ENCODE measurements around the gene BABAM2. TPM values are rescaled to one million over a fixed set of nuclear protein-coding genes. Genes with fewer than 3 reads are reported as not detected.
"Not testable (repeated sequence)": the region's sequence is repeated elsewhere in the genome, so short reads cannot be mapped to it uniquely, and the experiment has no call there.

The BABAM2 gene
- polyA plus RNA-seq, 4 donors = 55.4 to 60.7 (median 57.1) TPM

DNA sequence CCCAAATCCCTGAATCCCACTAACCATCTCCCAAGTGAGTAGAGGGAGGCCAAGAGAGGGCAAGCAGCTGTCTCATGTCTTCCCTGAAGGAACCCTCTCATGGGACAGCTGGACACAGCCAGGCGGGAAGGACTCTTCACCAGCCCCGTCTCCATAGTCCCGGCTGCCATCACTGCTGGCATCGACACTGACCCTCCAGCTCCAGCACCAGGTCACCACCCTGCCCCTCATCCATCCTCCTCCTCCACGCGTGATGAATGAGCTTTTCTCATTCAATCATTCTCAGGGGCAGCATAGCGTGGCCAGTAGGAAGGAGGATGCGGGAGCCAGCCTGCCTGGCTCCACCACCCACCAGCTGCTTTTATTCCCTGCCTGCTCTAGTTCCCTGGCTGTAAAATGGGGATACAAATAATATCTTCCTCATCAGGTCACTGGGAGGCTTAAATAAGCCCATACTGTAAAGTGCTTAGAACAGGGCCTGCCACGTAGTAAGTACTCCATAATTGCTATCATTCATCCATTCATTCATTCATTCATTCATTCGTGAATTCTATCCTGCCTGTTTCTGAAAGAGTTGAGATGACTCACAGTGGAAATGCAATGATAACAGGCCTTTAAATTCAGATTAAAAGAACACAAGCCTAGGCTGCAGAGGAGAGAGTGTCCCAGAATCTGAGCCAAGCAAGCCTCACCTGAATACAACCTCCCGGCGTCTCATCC is 471.6 kb downstream of the BABAM2 start:
- DNase-seq (ENCODE audit: low read depth in 4 of 4, low spot score in 3 of 4) = no peak

DNA sequence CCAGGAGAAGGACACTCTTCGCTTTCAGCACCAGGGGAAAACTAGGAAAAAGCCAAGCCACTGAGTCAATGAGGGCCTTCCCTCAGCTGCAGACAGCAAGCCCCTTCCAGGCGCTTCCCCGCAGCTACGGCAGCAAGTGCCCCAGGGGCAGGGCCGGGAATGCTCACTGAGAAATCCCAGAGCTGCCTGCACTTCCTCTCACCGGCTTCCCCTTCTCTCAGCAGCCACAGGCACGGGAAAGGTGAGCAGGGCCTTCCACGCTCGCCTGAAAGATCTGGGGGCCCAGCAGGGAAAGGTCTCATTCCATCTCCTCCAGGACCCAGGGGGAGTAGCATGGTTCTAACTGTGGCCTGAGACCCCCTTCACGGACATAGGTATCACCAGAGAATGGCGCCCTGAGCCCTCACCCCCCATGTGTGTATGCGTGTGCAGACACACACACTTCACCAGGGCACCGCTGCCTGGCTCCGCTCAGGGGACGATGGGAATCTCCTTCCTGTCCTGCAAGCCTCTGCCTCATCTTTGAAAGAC is 472.5 kb downstream of the BABAM2 start:
- DNase-seq (ENCODE audit: low read depth in 4 of 4, low spot score in 3 of 4) = no peak

DNA sequence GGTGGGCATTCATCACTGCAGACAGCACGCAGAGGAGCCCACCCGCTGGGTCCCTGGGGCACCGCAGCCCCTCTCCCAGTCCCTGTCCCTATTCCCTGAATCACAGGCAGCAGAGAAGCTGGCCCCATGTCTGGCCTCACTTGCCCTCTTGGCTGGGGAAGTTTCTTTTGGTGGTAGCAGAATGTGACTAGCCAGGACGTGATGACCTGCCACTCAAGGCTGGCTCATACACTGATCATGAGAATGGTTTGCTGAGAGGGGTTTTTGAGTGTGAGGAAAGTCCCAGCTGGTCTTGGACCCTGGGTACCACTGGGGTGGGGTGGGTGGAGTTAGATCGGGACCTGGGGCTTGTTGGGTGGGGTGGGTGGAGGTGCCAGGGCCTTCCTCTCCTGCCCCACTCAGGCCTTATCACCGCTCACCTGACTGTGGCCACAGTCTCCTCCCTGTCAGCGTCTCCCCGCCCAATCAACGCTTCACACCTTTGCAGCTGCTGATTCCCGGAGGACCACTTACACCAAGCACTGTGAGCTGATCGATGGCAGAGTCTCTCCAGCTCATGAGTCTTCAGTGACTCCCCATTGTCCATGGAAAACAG is 473.3 kb downstream of the BABAM2 start:
- no peak for DNase-seq (ENCODE audit: low read depth in 4 of 4, low spot score in 3 of 4)

DNA sequence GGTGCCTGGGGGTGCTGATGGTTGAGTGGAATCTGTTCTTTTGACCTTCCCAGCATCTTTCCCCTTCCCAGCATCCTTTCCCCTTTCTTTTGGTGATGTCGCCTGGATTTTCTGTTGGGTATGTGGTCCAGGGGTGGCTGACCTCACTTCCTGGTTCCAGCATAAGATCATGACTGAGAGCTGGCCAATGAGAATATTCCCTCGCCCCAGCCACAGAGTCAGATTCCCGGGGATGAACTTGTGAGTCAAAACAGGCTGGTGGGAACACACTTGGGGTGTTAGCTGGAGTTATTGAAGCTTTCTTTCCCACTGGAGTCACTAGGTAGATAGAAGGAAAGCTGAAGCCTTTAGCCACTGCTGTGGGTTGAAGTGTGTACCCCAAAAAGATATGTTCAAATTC is 474.1 kb downstream of the BABAM2 start:
- no peak for DNase-seq (ENCODE audit: low read depth in 4 of 4, low spot score in 3 of 4)

DNA sequence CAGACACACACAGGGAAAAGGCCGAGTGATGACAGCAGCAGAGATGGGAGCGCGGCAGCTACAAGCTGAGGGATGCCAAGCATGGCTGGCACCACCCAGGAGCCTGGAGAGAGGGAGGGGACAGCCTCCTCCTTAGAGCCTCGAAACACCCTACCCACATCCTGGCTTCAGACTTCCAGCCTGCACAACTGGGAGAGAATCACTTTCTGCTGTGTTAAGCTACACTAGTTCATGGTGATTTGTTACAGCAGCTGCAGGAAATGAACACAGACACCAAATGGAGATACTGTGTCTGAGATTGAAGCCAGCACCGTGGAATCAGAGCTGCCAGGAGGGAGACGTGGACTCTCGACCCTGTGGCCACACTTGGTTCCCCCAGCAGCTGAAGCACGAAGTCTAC is 474.6 kb downstream of the BABAM2 start:
- no peak for DNase-seq (ENCODE audit: low read depth in 4 of 4, low spot score in 3 of 4)

DNA sequence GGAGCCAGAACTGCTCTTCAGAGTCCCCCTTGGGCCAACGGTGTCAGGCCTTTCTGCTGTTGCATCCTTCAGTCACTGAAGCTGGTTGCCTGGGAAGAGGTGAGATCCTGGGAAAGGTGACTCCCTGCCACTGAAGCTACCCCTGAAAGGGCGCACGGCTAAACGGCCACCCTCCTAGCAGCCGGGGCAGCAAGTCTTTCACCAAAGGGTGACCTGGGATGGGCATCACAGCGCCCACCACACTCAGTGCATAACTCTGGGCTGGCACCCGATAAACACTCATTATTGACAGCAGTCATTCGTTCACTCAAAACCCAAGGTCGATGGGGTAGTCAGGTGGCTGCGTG is 475.6 kb downstream of the BABAM2 start:
- DNase-seq (ENCODE audit: low read depth in 4 of 4, low spot score in 3 of 4) = no peak

DNA sequence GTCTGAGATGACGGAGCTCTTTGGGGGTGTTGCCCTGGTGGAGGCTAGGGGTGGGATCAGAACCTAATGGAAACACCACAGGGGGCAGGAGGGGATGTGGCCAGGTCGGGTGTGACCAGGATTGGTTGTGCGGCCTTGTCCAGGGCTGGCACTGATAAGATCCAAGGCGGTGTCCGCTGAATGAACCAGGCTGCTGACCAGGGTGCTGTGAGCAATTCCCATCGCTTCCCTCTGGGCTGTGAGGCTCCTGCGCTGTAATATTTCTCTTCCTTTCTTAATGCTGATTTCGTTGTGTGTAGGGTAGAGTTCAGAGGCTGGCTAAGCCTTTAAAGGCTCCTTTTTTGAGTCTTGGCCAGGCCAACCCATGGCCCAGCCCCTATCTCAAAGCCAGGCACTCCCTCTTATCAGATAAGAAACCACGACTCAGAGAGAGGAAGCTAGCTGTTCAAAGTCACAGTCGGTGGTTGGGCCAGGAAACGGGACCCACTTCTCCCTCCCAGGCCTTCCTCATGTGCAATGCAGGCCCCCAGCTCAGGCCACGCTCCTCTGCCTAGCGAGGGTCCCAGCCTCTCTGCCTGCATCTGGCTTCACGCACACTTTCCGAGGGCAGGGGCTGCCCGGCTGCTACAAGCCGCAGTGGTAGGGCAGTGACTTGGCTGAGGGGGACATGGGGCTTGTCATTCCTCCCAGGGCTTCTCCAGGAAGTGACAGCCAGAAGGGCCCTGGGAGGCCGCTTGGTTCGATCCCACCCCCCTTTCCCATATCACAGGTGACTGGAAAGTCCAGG is 476.2 kb downstream of the BABAM2 start:
- no peak for DNase-seq (ENCODE audit: low read depth in 4 of 4, low spot score in 3 of 4)

DNA sequence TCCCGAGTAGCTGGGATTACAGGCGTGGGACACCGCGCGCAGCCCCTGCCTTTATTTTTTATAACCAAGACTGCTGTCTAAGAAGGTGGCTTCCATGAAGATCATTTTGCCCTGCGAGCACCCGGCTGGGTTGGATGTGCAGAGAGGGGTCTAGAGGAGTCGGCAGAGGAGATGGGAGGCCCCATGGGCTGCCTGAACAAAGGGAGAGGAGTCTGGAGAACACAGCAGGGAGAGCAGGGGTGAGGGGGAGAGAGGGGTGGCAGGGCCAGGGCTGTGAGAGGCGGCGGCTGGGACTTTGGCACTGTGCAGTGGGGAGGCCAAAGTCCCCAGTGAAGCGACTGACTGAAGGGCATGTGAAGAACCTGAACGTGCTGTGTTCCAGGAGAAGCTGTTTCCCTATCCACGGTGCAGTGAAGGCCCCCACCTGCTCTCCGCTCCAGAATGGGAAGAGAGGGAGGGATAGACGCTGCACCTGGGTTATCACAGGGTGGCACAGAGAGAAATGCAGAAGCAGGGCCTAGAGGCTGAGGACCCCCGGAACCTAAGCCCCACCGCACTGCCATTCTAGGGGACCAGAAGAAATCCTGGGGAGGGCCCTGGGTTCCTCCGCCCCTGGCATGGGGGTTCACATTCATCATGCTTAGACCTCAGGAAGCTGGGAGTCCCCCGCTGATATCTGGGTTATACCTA is 477.3 kb downstream of the BABAM2 start:
- no peak for DNase-seq (ENCODE audit: low read depth in 4 of 4, low spot score in 3 of 4)

DNA sequence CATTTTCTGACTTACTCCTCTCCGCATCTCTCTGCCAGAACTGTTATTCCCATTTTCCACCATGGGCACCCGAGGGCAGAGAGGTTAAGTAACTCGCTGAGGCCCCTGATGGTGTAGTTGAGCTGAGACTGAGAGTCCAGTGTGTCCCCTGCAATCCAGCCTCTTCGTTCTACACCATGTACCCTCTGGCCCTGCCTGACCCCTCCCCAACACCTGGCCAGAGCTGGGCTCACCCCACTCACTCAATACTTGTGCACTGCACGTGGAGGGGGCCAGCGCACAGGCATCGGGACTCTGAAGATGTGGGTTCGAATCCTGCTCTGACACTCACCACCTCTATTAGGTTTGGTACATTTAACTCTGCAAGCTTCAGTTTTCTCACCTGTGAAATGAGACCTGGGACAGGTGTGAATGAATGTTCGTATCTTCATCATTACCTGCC is 477.8 kb downstream of the BABAM2 start:
- DNase-seq (ENCODE audit: low read depth in 4 of 4, low spot score in 3 of 4) = no peak

DNA sequence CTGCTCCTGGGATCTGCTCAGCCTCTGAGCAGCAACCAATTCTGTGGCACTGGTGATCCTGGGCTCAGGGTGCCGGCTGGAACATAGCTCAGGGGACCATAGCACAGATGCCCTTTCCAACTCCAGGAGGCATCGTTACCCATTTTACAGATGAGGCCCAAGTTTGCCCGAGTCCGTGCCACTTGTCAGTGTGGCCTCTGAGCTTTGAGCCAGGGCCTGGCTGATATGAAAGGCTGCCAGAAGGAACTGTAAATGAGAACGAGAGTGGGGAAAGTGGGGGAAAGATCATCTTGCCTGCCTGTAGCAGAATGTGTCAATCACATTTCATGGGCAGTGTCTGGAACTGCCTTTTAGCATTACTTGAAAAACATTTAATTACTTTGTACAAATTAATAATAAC is 478.8 kb downstream of the BABAM2 start:
- DNase-seq (ENCODE audit: low read depth in 4 of 4, low spot score in 3 of 4) = no peak

DNA sequence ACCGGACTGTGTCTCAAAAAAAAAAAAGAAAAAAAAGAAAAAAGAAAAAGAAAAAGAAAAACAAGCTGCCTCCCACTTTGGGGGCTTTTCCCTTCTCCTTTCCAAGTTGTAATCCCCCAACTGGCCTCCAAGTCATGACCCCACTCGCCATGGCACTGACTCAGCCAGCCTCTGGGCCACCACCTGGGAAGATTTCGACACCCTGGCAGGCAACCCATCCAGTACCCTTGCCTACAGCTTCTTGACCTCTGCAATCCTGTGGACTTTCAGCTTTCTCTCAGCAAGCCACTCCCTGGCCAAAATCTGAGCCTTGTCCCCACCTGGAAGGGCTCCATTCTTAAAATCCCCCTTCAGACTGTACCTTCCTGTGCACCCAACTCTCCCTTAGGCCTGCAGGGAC is 479.8 kb downstream of the BABAM2 start:
- DNase-seq (ENCODE audit: low read depth in 4 of 4, low spot score in 3 of 4) = no peak

DNA sequence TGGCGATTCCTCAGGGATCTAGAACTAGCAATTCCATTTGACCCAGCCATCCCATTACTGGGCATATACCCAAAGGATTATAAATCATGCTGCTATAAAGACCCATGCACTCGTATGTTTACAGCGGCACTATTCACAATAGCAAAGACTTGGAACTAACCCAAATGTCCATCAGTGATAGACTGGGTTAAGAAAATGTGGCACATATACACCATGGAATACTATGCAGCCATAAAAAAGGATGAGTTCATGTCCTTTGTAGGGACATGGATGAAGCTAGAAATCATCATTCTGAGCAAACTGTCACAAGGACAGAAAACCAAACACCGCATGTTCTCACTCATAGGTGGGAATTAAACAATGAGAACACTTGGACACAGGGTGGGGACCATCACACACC is 481.2 kb downstream of the BABAM2 start:
- not testable (repeated sequence) for DNase-seq (ENCODE audit: low read depth in 4 of 4, low spot score in 3 of 4)

DNA sequence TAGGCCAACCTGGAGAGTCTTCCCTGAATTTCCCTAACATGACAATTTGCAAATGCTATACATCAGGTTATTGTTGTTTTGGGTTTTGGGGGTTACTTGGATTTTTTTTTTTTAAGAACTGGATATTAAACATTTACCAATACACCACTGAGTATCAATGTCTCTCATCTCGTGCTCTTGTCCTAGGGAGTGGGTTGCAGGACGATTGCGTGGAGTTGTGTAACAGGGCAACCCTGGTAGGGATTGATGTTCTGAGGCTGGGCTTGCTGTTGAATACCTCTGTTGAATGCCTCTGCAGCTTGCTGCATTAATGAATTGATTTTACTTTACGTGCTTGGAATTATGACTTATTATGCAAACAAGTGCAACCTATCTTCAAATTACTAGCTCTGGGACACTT is 483.3 kb downstream of the BABAM2 start:
- no peak for DNase-seq (ENCODE audit: low read depth in 4 of 4, low spot score in 3 of 4)

DNA sequence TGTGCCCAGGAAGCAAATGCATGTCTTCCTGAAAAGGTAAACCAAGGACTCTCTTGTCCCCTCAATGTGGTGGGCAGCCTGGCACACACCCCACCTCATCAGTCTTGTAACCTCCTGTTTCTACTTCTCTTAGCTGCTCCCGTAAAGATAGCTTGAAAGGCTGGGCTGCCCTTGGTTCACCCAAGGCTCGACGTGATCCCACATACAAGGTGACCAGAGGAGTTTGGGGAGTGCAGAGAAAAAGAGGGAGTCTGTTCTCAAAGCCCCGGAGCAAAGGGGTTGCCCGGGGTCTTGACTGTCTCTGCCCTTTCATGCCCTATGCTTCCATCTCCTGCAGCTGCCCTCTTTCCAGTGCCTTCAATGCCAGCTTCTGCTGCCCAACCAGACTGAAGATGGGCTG is 483.8 kb downstream of the BABAM2 start:
- DNase-seq (ENCODE audit: low read depth in 4 of 4, low spot score in 3 of 4) = no peak

DNA sequence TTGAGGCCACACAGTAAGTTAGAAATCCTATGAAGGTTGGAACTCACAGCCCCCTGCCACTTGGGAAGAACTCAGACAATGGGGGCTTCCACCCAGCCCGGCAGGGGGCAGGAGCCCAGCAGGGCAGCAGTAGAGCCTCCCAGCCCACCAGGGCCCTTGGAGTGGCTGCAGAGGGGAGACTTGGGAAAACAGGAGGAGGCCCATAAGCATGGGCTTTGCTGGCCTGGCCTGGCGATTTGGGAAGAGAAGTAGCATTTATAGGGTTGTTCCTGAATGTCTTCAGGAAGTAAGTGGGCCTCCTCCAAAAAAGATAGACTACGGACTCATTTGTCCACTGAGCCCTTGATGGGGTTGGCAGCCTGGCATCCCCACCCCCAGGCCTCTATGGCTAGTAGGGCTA is 484.7 kb downstream of the BABAM2 start:
- DNase-seq (ENCODE audit: low read depth in 4 of 4, low spot score in 3 of 4) = no peak

DNA sequence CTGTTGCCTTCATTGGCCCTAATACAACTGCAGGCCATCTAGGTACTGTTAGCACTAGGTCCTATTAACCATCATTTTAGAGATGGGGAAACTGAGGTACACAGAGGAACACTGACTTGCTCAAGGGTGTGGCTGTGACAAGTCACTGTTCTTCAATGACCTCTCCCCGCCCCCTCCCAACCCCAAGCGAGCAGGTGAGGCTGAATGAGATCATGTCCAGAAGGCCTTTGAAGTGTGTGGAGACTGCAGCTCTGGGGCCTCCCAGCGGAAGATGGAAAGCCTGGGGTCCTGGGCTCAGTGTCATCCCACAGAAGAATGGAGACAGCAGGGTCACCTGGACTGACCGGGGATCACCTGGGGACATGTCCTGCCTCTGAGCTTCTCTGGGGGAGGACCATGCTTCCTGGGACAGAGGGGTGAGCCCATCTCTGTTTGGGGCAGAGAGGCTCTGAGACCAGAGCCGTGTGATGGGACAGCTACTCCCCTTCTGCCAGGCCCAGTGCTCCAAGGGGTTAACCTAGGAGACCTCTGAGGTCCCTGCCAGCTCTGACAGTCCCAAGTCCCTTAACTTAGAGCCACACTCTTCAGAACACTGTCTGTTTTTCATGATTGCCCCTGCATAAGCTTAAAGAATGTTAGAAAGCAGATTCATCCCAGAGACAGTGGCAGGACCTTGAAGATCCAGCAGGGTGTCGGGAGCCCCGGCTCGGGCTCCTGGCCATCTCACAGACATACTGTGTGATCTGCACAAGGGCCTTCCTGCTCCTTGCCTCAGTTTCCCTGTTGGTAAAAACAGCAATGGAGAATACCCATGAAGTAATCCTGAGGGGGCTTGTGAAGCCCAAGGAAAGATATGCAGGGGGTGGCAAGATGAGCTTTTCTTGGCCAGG is 485.5 kb downstream of the BABAM2 start:
- no peak for DNase-seq (ENCODE audit: low read depth in 4 of 4, low spot score in 3 of 4)

DNA sequence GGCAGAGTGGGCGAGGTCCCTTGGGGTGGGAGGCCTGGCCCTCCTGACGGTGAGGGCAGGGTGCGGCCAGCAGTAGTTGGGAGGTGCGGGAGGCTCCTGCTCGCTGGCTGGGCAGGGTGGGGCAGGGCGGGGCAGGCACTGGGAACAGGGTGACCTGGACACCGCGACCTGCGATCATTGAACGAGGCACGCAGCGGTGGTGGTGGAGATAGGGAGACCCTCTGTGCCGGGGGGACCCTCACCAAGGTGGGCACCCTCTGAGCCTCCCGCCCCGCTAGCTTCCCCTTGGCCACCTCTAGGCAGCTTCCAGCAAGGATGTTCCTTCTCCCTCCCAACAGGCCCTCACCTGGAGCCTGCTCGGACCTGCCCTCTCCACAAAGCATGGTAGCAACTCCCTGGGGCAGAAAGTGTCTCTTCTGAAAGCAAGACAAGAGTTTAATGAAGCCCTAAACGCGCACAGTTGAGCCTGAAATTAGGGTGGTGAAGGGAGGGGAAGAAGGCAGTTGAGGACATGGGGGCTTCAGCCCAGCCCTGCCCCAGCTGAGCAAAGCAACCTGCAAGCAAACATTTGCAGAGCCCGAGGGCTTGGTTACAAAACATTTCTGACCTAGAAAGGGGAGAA is 486.8 kb downstream of the BABAM2 start:
- no peak for DNase-seq (ENCODE audit: low read depth in 4 of 4, low spot score in 3 of 4)

DNA sequence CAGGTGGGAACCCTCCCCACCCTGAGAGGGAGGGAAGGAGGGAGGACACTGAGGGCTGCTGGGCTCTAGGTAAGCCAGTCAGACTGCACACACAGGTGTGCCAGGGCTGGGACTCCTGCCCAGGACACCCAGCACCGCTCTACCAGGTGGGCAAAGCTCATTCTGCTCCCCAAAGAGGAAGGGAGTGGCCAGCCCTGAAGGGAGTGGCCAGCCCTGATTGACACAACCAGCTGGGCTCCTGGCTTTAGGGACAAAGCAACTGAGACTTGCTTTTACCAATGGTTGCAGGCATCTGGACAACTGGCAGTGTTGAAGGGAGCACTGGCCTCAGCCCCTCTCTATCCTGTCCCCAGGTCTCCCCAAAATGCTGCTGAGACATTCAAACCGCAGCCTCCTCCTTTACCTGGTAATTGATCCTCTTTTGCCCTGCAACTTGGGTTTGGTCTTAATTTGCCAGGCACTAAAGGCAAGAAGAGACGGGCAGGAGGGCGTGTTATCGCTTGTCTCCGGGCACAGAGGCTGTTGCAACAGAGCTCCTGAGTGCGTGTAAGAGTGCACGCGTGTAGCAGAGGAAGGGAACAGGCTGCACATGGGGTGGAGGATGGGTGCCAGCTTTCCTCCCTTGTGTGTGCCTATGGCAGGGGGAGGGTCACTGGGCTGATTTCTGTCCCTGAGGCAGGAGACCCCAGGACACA is 487.6 kb downstream of the BABAM2 start:
- DNase-seq (ENCODE audit: low read depth in 4 of 4, low spot score in 3 of 4) = no peak

Data from right renal pelvis (tissue), 4 donors.